Measurements from ENCODE around the gene GRPEL1.

Gene GRPEL1

DNA sequence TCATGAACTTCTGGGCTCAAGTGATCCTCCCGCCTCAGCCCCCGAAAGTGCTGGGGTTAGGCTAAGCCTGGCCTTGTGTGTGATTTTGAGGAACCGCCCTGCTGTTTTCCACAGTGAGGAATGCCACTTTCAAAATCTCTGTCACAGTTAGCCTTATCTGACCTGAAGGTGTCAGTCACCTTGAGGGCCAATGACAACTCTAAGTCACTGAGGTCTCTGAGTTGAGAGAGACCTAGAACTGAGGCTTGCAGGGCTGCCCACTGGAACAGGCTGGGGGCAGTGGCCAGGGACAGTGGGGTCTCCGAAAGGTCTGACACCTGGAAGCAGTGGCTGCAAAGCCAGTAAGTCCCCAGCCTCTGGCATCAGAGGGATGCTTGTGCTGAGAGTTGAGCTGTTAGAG lies 18.6 kb downstream of the GRPEL1 start:
- H3K9ac ChIP-seq (ENCODE audit: low read depth, low read length): no peak overlapping the region
- peaks cover 2% of the 10 kb centered on the region for H3K4me1 ChIP-seq (ENCODE audit: control insufficient read depth, insufficient read depth, low read length)
- H3K36me3 ChIP-seq (ENCODE audit: control insufficient read depth, insufficient read depth, low read length): peaks cover 6% of the 10 kb centered on the region
- peaks cover 2% of the 10 kb centered on the region for H3K27me3 ChIP-seq (ENCODE audit: control insufficient read depth, insufficient read depth, low read length)
- no peaks in the 10 kb centered on the region for H3K9me3 ChIP-seq (ENCODE audit: control insufficient read depth, insufficient read depth, low read length)
- no peak overlapping the region for H3K4me3 ChIP-seq (ENCODE audit: low read depth, low read length)

DNA sequence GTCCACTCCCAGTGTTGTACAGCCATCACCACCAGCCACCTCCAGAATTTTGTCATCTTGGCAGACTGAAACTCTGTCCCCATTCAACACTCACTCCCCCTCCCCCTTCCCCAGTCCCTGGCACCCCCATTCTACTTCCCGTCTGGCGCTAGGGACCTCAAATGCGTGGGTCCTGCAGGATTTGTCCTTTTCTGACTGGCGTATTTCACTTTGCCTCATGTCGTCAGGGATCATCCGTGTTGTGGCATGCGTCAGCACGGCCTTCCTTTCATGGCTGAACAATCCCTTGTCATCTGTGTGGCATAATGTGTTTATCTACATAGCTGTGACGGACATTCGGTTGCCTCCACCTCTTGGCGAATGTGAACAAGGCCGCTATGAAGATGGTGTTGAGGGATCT lies 19.2 kb downstream of the GRPEL1 start:
- H3K9me3 ChIP-seq (ENCODE audit: control insufficient read depth, insufficient read depth, low read length): no peaks in the 10 kb centered on the region
- no peak overlapping the region for H3K9ac ChIP-seq (ENCODE audit: low read depth, low read length)
- H3K4me1 ChIP-seq (ENCODE audit: control insufficient read depth, insufficient read depth, low read length): peaks cover 2% of the 10 kb centered on the region
- H3K27me3 ChIP-seq (ENCODE audit: control insufficient read depth, insufficient read depth, low read length): peaks cover 4% of the 10 kb centered on the region
- no peak overlapping the region for H3K4me3 ChIP-seq (ENCODE audit: low read depth, low read length)
- H3K36me3 ChIP-seq (ENCODE audit: control insufficient read depth, insufficient read depth, low read length): peaks cover 3% of the 10 kb centered on the region

DNA sequence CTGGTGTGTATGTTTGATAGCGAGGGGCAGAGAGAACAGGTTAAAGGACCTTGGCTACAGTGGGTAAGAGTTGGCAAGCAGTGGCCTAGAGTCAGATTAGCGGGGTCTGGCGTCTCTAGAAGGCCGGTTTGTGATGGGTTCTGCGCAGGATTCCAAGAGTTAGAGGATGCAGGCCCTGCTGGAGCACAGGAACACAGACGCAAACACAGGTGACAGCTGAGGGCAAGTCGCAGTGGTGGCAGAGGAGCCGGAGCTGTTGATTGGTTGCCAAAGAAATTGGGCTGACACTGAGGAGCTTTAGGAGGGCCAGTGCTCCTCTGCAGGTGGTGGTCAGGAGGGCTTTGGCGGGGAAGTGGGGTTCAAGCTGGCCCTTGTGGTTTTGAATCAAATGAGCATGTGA lies 20.9 kb downstream of the GRPEL1 start:
- Histone ChIP-seq H3K36me3 (ENCODE audit: control insufficient read depth, insufficient read depth, low read length) (peaks cover 2% of the 10 kb centered on the region), H3K4me1 (ENCODE audit: control insufficient read depth, insufficient read depth, low read length) (peaks cover 2% of the 10 kb centered on the region), H3K9me3 (ENCODE audit: control insufficient read depth, insufficient read depth, low read length) (no peaks in the 10 kb centered on the region), H3K4me3 (ENCODE audit: low read depth, low read length) (no peak overlapping the region), H3K27me3 (ENCODE audit: control insufficient read depth, insufficient read depth, low read length) (peaks cover 8% of the 10 kb centered on the region), H3K9ac (ENCODE audit: low read depth, low read length) (no peak overlapping the region)

DNA sequence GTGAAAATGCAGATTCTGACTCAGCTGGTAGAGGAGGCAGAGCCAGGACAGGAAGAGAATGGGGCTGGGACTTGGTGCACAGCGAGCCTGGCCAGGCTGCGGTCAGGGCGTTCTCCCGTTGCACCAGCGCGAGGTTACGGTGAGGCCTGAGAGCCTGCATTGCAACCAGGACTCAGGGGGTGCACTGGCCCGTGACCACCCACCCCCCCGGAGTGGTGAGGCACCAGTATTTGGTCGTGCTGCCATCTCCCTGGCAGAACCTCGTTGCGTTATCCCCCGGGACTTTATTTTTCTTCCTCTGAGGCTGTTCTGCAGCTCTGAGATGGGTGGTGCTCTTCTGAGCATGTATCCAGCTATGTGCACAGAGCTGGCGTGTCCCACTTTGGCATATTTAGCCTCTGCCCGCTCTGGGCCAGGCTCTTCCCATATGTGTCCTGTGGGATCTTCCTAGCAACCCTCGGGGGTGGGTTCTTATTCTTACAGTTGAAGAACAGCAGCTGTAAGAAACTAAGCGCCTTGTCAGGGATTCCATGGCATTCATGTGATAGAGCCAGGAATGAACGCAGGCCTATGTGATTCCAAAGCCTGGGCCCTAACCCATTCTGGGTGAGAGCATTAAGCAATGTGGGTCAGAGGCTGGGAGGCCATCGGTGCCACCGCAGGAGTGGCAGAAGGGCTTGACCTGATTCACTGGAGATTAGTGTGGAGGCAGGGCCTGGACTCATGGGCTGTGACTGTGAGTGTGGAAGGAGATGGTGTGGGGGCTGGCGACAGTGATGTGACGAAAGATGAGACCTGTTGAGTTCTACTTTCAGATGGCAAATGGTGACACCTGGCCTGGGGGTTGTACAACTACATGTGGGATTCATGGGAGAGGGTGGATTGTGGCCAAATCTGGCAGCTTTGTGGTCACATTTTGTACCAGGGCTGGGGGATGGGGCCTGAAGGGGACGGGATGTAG lies 21.6 kb downstream of the GRPEL1 start:
- H3K36me3 ChIP-seq (ENCODE audit: control insufficient read depth, insufficient read depth, low read length): peaks cover 2% of the 10 kb centered on the region
- peaks cover 15% of the 10 kb centered on the region for H3K27me3 ChIP-seq (ENCODE audit: control insufficient read depth, insufficient read depth, low read length)
- H3K4me3 ChIP-seq (ENCODE audit: low read depth, low read length): no peak overlapping the region
- H3K9me3 ChIP-seq (ENCODE audit: control insufficient read depth, insufficient read depth, low read length): no peaks in the 10 kb centered on the region
- H3K9ac ChIP-seq (ENCODE audit: low read depth, low read length): no peak overlapping the region
- peaks cover 2% of the 10 kb centered on the region for H3K4me1 ChIP-seq (ENCODE audit: control insufficient read depth, insufficient read depth, low read length)

DNA sequence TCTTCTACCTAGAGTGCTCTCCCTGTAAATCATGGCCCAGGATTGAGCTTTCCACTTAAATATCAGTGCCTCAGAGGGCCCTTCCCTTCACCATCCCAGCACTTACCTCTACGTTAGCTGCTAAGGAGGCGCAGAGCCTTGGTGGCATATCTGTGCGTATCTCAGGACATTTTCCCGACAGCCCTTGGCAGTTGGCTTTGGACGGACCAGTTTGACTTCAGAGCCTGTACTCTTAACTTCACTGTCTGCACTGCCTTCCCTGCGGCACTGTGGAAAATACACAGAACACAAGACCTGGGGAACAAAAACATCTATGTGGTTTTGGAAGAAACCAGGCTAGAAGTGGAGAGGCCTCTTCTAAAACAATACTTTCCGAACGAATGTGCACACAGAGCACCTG lies 22.3 kb downstream of the GRPEL1 start:
- Histone ChIP-seq H3K36me3 (ENCODE audit: control insufficient read depth, insufficient read depth, low read length) (peaks cover 2% of the 10 kb centered on the region), H3K9ac (ENCODE audit: low read depth, low read length) (no peak overlapping the region), H3K9me3 (ENCODE audit: control insufficient read depth, insufficient read depth, low read length) (no peaks in the 10 kb centered on the region), H3K4me3 (ENCODE audit: low read depth, low read length) (no peak overlapping the region), H3K4me1 (ENCODE audit: control insufficient read depth, insufficient read depth, low read length) (peaks cover 2% of the 10 kb centered on the region), H3K27me3 (ENCODE audit: control insufficient read depth, insufficient read depth, low read length) (peaks cover 22% of the 10 kb centered on the region)

DNA sequence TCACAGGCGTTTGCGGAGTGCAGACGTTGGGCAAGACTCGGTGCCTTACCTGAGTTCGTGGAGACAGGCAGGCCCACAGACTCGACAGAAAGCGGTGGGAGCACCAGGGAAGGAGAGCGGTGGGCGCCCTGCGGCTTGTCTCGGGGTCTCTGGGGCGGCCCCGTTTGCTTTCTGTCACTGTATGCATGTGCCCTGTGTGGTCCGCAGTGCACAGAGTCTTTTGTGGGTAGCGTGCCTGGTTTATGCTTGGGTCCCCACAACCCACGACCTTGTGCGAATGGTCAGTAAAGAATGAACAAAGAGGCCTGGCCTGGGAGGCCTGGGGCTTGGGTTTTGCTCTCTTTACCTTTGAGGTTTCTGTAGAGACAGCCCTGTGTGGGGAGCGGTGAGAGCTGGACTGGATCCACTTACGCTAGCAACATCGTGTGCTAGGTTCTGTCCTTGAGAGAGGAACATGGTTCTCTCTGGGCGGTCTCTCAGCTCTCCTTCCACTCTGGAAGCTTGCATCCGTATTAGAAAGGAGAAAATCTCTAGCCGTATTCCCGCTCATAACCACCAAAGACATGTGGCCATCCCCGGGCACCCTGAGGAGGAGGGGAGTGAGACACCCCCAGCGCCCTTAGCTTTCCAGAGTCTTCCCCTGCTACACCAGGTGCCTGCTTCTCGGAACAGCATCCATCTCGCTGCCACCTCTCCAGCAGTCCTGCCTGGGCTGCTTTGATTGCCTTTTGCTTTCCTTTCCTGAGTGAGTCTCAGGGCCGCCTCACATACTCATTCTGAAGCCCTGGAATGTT lies 23.5 kb downstream of the GRPEL1 start:
- Histone ChIP-seq H3K4me3 (ENCODE audit: low read depth, low read length) (peak overlapping the region; percentile 82), H3K9ac (ENCODE audit: low read depth, low read length) (peak overlapping the region; percentile 70), H3K27me3 (ENCODE audit: control insufficient read depth, insufficient read depth, low read length) (peaks cover 22% of the 10 kb centered on the region), H3K9me3 (ENCODE audit: control insufficient read depth, insufficient read depth, low read length) (no peaks in the 10 kb centered on the region), H3K36me3 (ENCODE audit: control insufficient read depth, insufficient read depth, low read length) (peaks cover 2% of the 10 kb centered on the region), H3K4me1 (ENCODE audit: control insufficient read depth, insufficient read depth, low read length) (peaks cover 2% of the 10 kb centered on the region)

DNA sequence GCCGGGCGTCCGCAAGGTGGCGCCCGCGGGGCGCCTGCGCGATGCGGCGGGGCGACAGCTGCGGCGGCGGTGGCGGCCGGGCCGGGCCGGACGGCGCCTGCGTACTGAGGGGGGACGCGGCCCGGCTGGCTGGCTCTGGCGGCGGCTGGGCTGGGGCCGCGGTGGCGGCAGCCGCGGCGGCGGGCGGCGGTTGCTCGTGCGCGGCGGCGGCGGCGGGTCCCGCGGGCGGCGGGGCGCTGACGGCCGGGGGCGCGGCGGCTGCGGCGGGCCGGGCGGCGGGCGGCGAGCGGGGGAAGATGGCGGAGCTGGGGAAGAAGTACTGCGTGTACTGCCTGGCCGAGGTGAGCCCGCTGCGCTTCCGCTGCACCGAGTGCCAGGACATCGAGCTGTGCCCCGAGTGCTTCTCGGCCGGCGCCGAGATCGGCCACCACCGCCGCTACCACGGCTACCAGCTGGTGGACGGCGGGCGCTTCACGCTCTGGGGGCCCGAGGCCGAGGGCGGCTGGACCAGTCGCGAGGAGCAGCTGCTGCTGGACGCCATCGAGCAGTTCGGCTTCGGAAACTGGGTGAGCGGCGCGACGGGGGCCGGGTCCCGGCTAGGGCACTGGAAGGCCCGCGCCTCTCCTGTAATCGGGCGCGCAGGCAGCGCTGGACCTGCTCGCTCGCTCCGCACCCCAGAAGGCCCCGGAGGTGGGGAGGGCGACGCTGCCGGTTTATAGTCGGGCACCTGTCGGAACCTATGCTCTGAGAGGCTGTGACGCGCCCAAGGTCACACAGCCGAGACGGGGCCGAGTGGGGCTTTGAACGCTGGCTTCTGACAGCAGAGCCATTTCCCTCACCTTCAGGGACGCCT lies 24.4 kb downstream of the GRPEL1 start, which contains the start of gene TADA2B:
TADA2B (plus strand) TSS at position 89 of the 853 bp plus-strand sequence; CDS start at position 297, 208 bp downstream.
- H3K36me3 ChIP-seq (ENCODE audit: control insufficient read depth, insufficient read depth, low read length): peaks cover 2% of the 10 kb centered on the region
- H3K4me3 ChIP-seq (ENCODE audit: low read depth, low read length): peak within 1 kb of the TSS; percentile 82
- H3K27me3 ChIP-seq (ENCODE audit: control insufficient read depth, insufficient read depth, low read length): peaks cover 22% of the 10 kb centered on the region
- H3K9ac ChIP-seq (ENCODE audit: low read depth, low read length): peak within 1 kb of the TSS; percentile 70
- H3K9me3 ChIP-seq (ENCODE audit: control insufficient read depth, insufficient read depth, low read length): no peaks in the 10 kb centered on the region
- H3K4me1 ChIP-seq (ENCODE audit: control insufficient read depth, insufficient read depth, low read length): peaks cover 2% of the 10 kb centered on the region

DNA sequence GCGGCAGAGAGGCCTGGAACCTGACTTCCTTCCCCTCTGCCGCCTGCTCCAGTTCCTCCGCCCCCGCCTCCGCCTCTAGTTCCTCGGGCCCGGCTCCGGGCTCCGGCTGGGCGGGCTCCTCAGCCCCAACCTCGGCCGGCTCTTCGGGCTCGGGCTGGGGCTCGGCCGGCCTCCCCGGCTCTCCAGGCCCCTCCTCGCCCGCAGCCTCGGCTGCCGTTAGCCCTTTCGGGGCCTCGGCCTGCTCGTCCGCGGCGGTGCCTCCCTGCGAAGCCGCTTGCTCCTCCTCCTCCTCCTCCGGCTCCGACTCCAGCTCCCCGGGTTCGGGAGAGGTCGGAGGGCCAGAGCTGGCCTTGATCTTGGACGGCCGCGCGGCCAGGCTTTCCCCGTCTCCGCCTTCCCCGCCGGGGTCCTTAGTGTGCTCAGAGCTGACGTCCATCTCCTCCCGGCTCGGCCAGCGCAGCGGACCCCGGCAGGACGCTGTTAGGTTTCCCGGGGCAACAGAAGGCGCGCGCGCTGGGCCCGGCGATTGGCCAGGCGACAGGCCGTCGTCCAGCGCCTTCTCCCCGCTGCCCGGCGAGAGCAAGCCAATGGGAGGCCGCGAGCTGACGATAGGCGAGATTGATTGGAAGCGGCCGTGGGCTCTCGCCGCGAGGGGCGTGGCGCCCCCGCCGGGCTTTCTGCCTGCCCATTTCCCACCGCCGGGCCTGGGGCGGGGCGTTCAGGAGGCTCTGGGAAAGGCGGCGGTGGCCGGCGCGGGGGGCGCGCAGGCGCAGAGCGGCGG lies 25.2 kb downstream of the GRPEL1 start:
- peaks cover 2% of the 10 kb centered on the region for H3K36me3 ChIP-seq (ENCODE audit: control insufficient read depth, insufficient read depth, low read length)
- peak overlapping the region; percentile 60 for H3K4me3 ChIP-seq (ENCODE audit: low read depth, low read length)
- no peak overlapping the region for H3K9ac ChIP-seq (ENCODE audit: low read depth, low read length)
- H3K27me3 ChIP-seq (ENCODE audit: control insufficient read depth, insufficient read depth, low read length): peaks cover 22% of the 10 kb centered on the region
- H3K4me1 ChIP-seq (ENCODE audit: control insufficient read depth, insufficient read depth, low read length): peaks cover 2% of the 10 kb centered on the region
- H3K9me3 ChIP-seq (ENCODE audit: control insufficient read depth, insufficient read depth, low read length): no peaks in the 10 kb centered on the region

DNA sequence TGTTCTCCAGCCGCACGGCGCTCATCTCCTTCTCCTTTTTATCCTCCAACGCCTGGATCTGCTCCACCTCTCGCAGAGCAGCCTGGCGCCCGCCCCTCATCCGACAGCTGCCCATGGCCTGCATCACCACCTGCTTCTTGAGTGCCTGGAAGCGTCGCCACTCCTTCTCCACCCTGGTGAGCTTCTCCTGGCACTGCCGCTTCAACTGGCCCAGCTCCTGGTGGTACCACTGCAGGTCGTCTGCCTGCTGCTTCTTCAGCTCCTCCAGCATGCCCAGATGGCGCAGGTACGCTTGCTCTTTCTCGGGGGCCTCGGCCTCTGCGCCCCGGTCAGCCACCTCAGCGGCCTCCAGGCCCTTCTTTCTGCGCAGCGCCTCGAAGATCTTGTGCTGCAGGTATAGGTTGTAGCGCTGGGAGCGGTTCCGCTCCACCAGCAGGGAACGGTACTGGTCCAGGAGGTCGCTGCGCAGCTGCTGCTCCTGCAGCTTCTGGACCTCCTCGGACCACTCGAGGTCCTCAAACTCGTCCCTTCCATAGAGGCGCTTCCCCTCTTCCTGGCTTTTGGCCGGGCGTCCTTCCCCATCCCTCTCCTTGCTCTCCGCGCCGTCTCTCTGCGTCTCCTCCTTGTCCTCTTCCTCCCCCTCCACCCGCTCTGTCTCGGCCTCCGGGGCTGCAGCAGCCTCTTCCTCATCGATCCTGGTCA lies 25.9 kb downstream of the GRPEL1 start:
- Histone ChIP-seq H3K27me3 (ENCODE audit: control insufficient read depth, insufficient read depth, low read length) (peaks cover 22% of the 10 kb centered on the region), H3K4me1 (ENCODE audit: control insufficient read depth, insufficient read depth, low read length) (peaks cover 2% of the 10 kb centered on the region), H3K36me3 (ENCODE audit: control insufficient read depth, insufficient read depth, low read length) (peaks cover 2% of the 10 kb centered on the region), H3K9me3 (ENCODE audit: control insufficient read depth, insufficient read depth, low read length) (no peaks in the 10 kb centered on the region), H3K9ac (ENCODE audit: low read depth, low read length) (no peak overlapping the region), H3K4me3 (ENCODE audit: low read depth, low read length) (peak overlapping the region; percentile 60)

DNA sequence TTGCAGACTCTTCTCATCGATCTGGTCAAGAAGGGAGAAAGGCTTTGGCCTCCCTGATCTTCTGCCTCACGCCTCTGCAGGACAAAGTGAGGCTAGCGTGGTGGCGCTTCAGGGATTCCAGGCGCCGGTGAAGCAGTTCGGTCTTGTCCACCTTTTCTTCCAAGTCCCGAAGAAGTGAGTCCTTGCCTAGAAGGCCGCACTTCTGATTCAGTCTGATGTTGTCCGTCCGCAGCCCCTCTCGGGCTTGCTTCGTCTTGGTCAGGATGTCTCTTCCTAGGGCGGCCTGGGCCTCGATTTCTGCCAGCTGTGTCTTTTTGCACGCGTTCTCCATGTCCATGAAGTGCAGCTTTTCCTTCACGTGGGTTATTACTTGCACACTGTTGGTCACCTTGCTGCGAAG lies 26.6 kb downstream of the GRPEL1 start:
- no peak overlapping the region for H3K9ac ChIP-seq (ENCODE audit: low read depth, low read length)
- no peaks in the 10 kb centered on the region for H3K9me3 ChIP-seq (ENCODE audit: control insufficient read depth, insufficient read depth, low read length)
- peaks cover 22% of the 10 kb centered on the region for H3K27me3 ChIP-seq (ENCODE audit: control insufficient read depth, insufficient read depth, low read length)
- H3K4me1 ChIP-seq (ENCODE audit: control insufficient read depth, insufficient read depth, low read length): peaks cover 2% of the 10 kb centered on the region
- no peaks in the 10 kb centered on the region for H3K36me3 ChIP-seq (ENCODE audit: control insufficient read depth, insufficient read depth, low read length)
- no peak overlapping the region for H3K4me3 ChIP-seq (ENCODE audit: low read depth, low read length)

Data from iPS-15b (cell line).